Measurements from ENCODE around the gene ZBTB42. TPM values are rescaled to one million over a fixed set of nuclear protein-coding genes. Genes with fewer than 3 reads are reported as not detected.

ZBTB42 gene
- total and polyA plus RNA-seq, 2 of the 13 experiments (the other 11 are each of a cell fraction or from before 2014, with no cell fraction given), result 2.8 to 4.2 TPM

DNA sequence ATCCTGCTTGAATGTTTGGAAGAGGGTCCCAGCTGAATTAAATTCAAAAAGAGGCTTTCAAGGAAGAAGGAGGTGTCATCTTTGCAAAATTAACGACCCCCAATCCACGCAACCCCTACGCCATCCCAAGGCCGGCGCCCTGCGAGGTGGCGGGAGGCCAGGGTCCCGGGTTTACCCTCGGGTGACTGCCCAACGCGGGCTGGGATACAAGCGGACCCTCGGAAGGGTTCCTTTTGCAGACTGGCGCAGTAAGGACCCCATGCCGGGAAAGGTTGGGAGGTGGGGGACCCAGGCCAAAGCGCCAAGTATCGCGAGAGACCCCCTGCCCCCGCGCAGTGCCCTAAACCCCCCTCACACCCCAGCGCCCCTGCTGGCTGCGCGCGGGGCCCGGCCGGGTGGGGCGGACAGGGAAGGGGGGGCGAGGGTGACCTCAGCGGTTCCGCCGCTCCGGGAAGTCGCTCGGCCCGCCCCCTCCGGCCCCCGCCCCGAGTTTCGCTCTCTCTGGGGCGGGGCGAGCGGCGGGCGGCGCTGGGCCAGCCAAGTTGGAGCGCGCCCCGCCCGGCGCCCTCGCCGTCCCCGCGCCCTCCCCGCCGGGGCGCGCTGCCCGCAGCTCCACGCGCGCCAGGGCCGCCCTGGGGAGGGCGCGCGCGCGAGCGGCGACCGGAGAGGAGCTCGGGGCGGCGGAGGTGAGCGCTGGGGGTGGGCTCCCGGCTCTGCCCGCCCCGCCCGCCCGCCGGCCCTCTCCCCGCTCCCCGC is 708 bp upstream of the ZBTB42 start (continued):
- TF ChIP-seq, protein P1, sequence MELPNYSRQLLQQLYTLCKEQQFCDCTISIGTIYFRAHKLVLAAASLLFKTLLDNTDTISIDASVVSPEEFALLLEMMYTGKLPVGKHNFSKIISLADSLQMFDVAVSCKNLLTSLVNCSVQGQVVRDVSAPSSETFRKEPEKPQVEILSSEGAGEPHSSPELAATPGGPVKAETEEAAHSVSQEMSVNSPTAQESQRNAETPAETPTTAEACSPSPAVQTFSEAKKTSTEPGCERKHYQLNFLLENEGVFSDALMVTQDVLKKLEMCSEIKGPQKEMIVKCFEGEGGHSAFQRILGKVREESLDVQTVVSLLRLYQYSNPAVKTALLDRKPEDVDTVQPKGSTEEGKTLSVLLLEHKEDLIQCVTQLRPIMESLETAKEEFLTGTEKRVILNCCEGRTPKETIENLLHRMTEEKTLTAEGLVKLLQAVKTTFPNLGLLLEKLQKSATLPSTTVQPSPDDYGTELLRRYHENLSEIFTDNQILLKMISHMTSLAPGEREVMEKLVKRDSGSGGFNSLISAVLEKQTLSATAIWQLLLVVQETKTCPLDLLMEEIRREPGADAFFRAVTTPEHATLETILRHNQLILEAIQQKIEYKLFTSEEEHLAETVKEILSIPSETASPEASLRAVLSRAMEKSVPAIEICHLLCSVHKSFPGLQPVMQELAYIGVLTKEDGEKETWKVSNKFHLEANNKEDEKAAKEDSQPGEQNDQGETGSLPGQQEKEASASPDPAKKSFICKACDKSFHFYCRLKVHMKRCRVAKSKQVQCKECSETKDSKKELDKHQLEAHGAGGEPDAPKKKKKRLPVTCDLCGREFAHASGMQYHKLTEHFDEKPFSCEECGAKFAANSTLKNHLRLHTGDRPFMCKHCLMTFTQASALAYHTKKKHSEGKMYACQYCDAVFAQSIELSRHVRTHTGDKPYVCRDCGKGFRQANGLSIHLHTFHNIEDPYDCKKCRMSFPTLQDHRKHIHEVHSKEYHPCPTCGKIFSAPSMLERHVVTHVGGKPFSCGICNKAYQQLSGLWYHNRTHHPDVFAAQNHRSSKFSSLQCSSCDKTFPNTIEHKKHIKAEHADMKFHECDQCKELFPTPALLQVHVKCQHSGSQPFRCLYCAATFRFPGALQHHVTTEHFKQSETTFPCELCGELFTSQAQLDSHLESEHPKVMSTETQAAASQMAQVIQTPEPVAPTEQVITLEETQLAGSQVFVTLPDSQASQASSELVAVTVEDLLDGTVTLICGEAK (IDR thresholded peaks at IDR 0.05), result no peak
- TF ChIP-seq, protein P1 (CRISPR knock-in tag; IDR thresholded peaks at IDR 0.05), result 0 out of 2 replicates have a peak, but pooled peaks have one; percentile 18
- TF ChIP-seq SOX5 (CRISPR knock-in tag; IDR thresholded peaks at IDR 0.05; ENCODE audit: borderline replicate concordance) (no peak), ATF7 (IDR thresholded peaks at IDR 0.05) (no peak), ATF7 (CRISPR knock-in tag; IDR thresholded peaks at IDR 0.05) (peak; percentile 86), TCF7L2 (IDR thresholded peaks at IDR 0.05; ENCODE audit: low read depth, low read length) (no peak), MEIS1 (CRISPR knock-in tag; IDR thresholded peaks at IDR 0.05; ENCODE audit: borderline replicate concordance) (no peak)
- TF ChIP-seq, protein P2, sequence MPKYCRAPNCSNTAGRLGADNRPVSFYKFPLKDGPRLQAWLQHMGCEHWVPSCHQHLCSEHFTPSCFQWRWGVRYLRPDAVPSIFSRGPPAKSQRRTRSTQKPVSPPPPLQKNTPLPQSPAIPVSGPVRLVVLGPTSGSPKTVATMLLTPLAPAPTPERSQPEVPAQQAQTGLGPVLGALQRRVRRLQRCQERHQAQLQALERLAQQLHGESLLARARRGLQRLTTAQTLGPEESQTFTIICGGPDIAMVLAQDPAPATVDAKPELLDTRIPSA (CRISPR knock-in tag; IDR thresholded peaks at IDR 0.05; ENCODE audit: borderline replicate concordance), result no peak
- TF ChIP-seq, protein P3, sequence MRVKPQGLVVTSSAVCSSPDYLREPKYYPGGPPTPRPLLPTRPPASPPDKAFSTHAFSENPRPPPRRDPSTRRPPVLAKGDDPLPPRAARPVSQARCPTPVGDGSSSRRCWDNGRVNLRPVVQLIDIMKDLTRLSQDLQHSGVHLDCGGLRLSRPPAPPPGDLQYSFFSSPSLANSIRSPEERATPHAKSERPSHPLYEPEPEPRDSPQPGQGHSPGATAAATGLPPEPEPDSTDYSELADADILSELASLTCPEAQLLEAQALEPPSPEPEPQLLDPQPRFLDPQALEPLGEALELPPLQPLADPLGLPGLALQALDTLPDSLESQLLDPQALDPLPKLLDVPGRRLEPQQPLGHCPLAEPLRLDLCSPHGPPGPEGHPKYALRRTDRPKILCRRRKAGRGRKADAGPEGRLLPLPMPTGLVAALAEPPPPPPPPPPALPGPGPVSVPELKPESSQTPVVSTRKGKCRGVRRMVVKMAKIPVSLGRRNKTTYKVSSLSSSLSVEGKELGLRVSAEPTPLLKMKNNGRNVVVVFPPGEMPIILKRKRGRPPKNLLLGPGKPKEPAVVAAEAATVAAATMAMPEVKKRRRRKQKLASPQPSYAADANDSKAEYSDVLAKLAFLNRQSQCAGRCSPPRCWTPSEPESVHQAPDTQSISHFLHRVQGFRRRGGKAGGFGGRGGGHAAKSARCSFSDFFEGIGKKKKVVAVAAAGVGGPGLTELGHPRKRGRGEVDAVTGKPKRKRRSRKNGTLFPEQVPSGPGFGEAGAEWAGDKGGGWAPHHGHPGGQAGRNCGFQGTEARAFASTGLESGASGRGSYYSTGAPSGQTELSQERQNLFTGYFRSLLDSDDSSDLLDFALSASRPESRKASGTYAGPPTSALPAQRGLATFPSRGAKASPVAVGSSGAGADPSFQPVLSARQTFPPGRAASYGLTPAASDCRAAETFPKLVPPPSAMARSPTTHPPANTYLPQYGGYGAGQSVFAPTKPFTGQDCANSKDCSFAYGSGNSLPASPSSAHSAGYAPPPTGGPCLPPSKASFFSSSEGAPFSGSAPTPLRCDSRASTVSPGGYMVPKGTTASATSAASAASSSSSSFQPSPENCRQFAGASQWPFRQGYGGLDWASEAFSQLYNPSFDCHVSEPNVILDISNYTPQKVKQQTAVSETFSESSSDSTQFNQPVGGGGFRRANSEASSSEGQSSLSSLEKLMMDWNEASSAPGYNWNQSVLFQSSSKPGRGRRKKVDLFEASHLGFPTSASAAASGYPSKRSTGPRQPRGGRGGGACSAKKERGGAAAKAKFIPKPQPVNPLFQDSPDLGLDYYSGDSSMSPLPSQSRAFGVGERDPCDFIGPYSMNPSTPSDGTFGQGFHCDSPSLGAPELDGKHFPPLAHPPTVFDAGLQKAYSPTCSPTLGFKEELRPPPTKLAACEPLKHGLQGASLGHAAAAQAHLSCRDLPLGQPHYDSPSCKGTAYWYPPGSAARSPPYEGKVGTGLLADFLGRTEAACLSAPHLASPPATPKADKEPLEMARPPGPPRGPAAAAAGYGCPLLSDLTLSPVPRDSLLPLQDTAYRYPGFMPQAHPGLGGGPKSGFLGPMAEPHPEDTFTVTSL (CRISPR knock-in tag; IDR thresholded peaks at IDR 0.05; ENCODE audit: borderline replicate concordance), result no peak
- TF ChIP-seq, protein P4, sequence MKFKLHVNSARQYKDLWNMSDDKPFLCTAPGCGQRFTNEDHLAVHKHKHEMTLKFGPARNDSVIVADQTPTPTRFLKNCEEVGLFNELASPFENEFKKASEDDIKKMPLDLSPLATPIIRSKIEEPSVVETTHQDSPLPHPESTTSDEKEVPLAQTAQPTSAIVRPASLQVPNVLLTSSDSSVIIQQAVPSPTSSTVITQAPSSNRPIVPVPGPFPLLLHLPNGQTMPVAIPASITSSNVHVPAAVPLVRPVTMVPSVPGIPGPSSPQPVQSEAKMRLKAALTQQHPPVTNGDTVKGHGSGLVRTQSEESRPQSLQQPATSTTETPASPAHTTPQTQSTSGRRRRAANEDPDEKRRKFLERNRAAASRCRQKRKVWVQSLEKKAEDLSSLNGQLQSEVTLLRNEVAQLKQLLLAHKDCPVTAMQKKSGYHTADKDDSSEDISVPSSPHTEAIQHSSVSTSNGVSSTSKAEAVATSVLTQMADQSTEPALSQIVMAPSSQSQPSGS (CRISPR knock-in tag; IDR thresholded peaks at IDR 0.05), result 0 out of 2 replicates have a peak, but pooled peaks have one; percentile 51

Measured in HepG2 (cell line).